ENCODE measurements around the gene MBIP. TPM values are rescaled to one million over a fixed set of nuclear protein-coding genes. Genes with fewer than 3 reads are reported as not detected.
"Not testable (repeated sequence)": the region's sequence is repeated elsewhere in the genome, so short reads cannot be mapped to it uniquely, and the experiment has no call there.

The MBIP gene
- total RNA-seq, 1 donor: 17.4 TPM

- Histone ChIP-seq H3K79me2 (ENCODE audit: insufficient read depth, low read length) (no peaks in the 10 kb centered on the region), H3K4me1 (ENCODE audit: insufficient read depth, low read length) (no peaks in the 10 kb centered on the region), H3K4me3 (ENCODE audit: insufficient read depth, low read length) (no peak overlapping the region), H3K4me2 (ENCODE audit: insufficient read depth, low read length) (no peak overlapping the region), H2AFZ (ENCODE audit: low read length) (no peak overlapping the region), H3K9me3 (ENCODE audit: low read depth, low read length) (no peaks in the 10 kb centered on the region), H4K20me1 (ENCODE audit: insufficient read depth, low read length) (no peaks in the 10 kb centered on the region), H3K27ac (ENCODE audit: low read depth, low read length) (no peak overlapping the region), H3K36me3 (ENCODE audit: insufficient read depth, low read length) (no peaks in the 10 kb centered on the region), H3K27me3 (ENCODE audit: insufficient read depth, low read length) (no peaks in the 10 kb centered on the region)
- TF ChIP-seq, protein P1, sequence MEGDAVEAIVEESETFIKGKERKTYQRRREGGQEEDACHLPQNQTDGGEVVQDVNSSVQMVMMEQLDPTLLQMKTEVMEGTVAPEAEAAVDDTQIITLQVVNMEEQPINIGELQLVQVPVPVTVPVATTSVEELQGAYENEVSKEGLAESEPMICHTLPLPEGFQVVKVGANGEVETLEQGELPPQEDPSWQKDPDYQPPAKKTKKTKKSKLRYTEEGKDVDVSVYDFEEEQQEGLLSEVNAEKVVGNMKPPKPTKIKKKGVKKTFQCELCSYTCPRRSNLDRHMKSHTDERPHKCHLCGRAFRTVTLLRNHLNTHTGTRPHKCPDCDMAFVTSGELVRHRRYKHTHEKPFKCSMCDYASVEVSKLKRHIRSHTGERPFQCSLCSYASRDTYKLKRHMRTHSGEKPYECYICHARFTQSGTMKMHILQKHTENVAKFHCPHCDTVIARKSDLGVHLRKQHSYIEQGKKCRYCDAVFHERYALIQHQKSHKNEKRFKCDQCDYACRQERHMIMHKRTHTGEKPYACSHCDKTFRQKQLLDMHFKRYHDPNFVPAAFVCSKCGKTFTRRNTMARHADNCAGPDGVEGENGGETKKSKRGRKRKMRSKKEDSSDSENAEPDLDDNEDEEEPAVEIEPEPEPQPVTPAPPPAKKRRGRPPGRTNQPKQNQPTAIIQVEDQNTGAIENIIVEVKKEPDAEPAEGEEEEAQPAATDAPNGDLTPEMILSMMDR (IDR thresholded peaks at IDR 0.05; ENCODE audit: extremely low read depth, low read depth, low read length): no peak
- DNase-seq (ENCODE audit: insufficient read length, low spot score, missing footprints): no peak
Observed at GRCh38 chr14:36344211-36344610, 23.8 kb upstream of the MBIP start.

DNA sequence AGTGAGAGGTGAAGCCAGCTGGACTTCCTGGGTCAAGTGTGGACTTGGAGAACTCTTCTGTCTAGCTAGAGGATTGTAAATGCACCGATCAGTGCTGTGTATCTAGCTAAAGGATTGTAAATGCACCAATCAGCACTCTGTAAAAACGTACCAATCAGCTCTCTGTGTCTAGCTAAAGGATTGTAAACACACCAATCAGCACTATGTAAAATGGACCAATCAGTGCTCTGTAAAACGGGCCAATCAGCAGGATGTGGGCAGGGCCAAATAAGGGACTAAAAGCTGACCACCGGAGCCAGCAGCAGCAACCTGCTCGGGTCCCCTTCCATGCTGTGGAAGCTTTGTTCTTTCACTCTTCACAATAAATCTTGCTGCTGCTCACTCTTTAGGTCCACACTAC lies 21.4 kb upstream of the MBIP start:
- H4K20me1 ChIP-seq (ENCODE audit: insufficient read depth, low read length); H3K27me3 ChIP-seq (ENCODE audit: insufficient read depth, low read length); H3K36me3 ChIP-seq (ENCODE audit: insufficient read depth, low read length); H3K4me1 ChIP-seq (ENCODE audit: insufficient read depth, low read length); H3K9me3 ChIP-seq (ENCODE audit: low read depth, low read length); H2AFZ ChIP-seq (ENCODE audit: low read length); H3K4me3 ChIP-seq (ENCODE audit: insufficient read depth, low read length); H3K4me2 ChIP-seq (ENCODE audit: insufficient read depth, low read length); H3K79me2 ChIP-seq (ENCODE audit: insufficient read depth, low read length); DNase-seq (ENCODE audit: insufficient read length, low spot score, missing footprints); H3K27ac ChIP-seq (ENCODE audit: low read depth, low read length): not testable (repeated sequence)

GRCh38 chr14:36340276-36340890 lies 19.9 kb upstream of the MBIP start:
- peak; percentile 26 for DNase-seq (ENCODE audit: insufficient read length, low spot score, missing footprints)
- H3K79me2 ChIP-seq (ENCODE audit: insufficient read depth, low read length): no peaks in the 10 kb centered on the region
- H3K36me3 ChIP-seq (ENCODE audit: insufficient read depth, low read length): no peaks in the 10 kb centered on the region
- no peak overlapping the region for H3K27ac ChIP-seq (ENCODE audit: low read depth, low read length)
- no peaks in the 10 kb centered on the region for H3K4me1 ChIP-seq (ENCODE audit: insufficient read depth, low read length)
- H3K27me3 ChIP-seq (ENCODE audit: insufficient read depth, low read length): no peaks in the 10 kb centered on the region
- H3K9me3 ChIP-seq (ENCODE audit: low read depth, low read length): no peaks in the 10 kb centered on the region
- no peaks in the 10 kb centered on the region for H4K20me1 ChIP-seq (ENCODE audit: insufficient read depth, low read length)
- TF ChIP-seq, protein P1 (IDR thresholded peaks at IDR 0.05; ENCODE audit: extremely low read depth, low read depth, low read length): no peak
- no peak overlapping the region for H2AFZ ChIP-seq (ENCODE audit: low read length)
- no peak overlapping the region for H3K4me3 ChIP-seq (ENCODE audit: insufficient read depth, low read length)
- H3K4me2 ChIP-seq (ENCODE audit: insufficient read depth, low read length): no peak overlapping the region

DNA sequence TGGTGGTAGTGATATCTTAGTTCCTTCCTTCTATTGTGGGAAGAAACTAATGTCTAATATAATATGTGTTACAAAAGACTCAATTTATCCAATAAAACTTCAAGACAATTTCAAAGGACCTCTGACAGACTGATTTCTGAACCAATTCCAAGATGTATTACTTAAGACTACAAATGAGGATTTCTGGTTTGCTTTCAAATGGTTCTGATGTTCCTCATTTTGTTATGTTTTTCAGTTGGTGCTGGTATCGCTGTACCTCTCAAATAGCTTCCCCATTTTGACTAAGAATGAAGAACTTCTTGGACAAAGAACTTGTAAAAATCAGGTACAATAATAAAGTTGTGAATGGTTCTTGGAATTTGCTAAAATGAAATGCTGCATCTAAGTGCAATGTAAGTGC lies 19.4 kb upstream of the MBIP start:
- H3K27ac ChIP-seq (ENCODE audit: low read depth, low read length): no peak overlapping the region
- H3K36me3 ChIP-seq (ENCODE audit: insufficient read depth, low read length): no peaks in the 10 kb centered on the region
- no peaks in the 10 kb centered on the region for H3K4me1 ChIP-seq (ENCODE audit: insufficient read depth, low read length)
- no peak overlapping the region for H3K4me3 ChIP-seq (ENCODE audit: insufficient read depth, low read length)
- H2AFZ ChIP-seq (ENCODE audit: low read length): no peak overlapping the region
- no peaks in the 10 kb centered on the region for H4K20me1 ChIP-seq (ENCODE audit: insufficient read depth, low read length)
- H3K27me3 ChIP-seq (ENCODE audit: insufficient read depth, low read length): no peaks in the 10 kb centered on the region
- DNase-seq (ENCODE audit: insufficient read length, low spot score, missing footprints): no peak
- TF ChIP-seq, protein P1 (IDR thresholded peaks at IDR 0.05; ENCODE audit: extremely low read depth, low read depth, low read length): no peak
- no peaks in the 10 kb centered on the region for H3K79me2 ChIP-seq (ENCODE audit: insufficient read depth, low read length)
- H3K9me3 ChIP-seq (ENCODE audit: low read depth, low read length): no peaks in the 10 kb centered on the region
- H3K4me2 ChIP-seq (ENCODE audit: insufficient read depth, low read length): no peak overlapping the region
